HL-60/S4 (cell line): ENCODE data around the gene BPI.
"Not testable (repeated sequence)": the region's sequence is repeated elsewhere in the genome, so short reads cannot be mapped to it uniquely, and the experiment has no call there.

Source experiments
- in situ Hi-C: fragments of 300-500 bp; cut with MboI; formaldehyde crosslinking; loops from 2 replicates; pipeline ENCODE4 v1.14.3; 2022; ENCODE audit warnings: low sequenced_read_pairs

BPI gene

GRCh38 chr20:38277285-38277684 lies 26.7 kb upstream of the BPI start:
- in situ Hi-C loops, result no loop called here

DNA sequence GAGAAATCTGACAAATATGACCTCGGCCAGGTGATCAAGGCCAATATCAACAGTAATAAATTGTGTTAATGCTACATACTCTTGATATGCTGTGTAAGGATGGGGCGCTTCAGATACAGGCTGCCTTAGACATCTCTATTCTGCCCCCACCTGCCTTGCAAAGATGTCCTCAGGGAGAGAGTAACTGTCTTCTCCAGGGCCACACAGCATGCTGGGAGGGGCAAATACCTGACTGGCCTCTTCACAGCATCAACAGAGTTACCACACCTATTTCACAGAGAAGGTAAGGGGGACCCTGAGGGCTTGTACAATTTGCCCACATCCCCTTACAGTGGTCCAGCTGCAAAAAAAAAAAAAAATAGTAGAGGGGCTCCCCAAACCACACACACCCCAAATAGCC lies 26.3 kb upstream of the BPI start:
- in situ Hi-C loops, result no loop called here

- in situ Hi-C loops, result no loop called here
Observed at GRCh38 chr20:38278131-38278530, 25.8 kb upstream of the BPI start.

DNA sequence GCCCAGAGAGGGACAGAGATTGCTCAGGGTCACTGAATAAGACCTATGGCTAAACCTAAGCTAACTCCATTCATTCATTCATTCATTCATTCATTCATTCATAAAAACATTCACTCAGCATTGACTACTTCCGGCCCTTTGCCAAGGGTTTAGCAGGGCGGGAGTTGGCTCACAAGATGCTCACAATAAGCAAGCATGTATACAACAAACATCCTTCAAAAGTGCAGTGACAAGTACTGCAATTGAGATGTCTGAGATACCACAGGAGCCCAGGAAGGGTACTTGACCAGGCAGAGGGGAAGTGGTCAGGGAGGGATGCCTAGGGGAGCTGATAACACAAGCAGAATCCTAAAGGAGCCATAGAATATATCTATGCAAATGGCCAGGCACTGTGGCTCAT lies 25.2 kb upstream of the BPI start:
- in situ Hi-C loops, result no loop called here

DNA sequence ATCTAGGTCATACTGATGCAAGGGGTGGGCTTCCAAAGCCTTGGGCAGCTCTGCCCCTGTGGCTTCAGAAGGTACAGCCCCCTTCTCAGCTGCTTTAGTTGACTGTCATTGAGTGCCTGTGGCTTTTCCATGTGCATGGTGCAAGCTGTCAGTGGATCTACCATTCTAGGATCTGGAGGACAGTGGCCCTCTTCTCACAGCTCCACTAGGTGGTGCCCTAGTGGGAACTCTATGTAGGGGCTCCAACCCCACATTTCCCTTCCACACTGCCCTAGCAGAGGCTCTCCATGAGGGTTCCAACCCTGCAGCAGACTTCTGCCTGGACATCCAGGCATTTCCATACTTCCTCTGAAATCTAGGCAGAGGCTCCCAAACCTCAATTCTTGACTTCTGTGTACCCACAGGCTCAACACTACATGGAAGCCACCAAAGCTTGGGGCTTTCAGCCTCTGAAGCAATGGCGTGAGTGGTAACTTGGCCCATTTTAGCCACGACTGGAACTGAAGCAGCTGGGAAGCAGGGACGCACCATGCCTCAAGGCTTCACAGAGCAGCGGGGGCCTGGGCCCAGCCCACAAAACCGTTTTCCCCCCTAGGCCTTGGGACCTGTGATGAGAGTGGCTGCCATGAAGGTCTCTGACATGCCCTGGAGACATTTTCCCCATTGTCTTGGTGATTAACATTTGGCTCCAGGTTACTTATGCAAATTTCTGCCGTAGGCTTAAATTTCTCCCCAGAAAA lies 22.6 kb upstream of the BPI start:
- in situ Hi-C loops, result not testable (repeated sequence)

- in situ Hi-C loops, result no loop called here
Observed at GRCh38 chr20:38283236-38283635, 20.7 kb upstream of the BPI start.

- in situ Hi-C loops, result not testable (repeated sequence)
Observed at GRCh38 chr20:38284066-38284650, 19.8 kb upstream of the BPI start.

- in situ Hi-C loops, result no loop called here
Observed at GRCh38 chr20:38284893-38285444, 19.0 kb upstream of the BPI start.

- in situ Hi-C loops, result no loop called here
Observed at GRCh38 chr20:38286586-38287531, 17.1 kb upstream of the BPI start.

- in situ Hi-C loops, result no loop called here
Observed at GRCh38 chr20:38290829-38291814, 12.8 kb upstream of the BPI start.

- in situ Hi-C loops, result no loop called here
Observed at GRCh38 chr20:38291966-38292365, 12.0 kb upstream of the BPI start.

- in situ Hi-C loops, result no loop called here
Observed at GRCh38 chr20:38293491-38294065, 10.4 kb upstream of the BPI start.

DNA sequence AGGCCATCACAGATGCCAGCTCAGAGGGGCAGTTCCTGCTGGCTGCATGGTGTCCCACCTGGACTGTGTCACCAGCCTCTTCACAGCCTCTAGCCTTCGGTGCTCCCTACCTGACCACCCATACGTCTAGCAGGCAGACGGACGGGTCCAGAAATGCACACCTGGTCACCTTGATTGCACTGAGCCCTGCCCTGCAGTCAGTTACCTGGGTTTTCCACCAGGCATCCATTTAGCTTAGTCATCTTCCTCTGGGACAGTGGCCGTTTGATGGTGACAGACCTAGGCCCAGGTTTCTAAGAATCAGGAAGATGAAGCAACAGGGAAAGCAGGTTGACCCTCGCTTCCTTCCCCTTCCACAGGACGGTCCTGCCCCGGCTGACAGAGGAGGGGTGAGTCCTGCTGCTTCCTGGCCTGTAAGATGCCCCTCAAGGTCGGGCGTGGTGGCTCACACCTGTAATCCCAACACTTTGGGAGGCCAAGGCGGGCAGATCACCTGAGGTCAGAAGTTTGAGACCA lies 9.8 kb upstream of the BPI start:
- in situ Hi-C loops, result no loop called here

DNA sequence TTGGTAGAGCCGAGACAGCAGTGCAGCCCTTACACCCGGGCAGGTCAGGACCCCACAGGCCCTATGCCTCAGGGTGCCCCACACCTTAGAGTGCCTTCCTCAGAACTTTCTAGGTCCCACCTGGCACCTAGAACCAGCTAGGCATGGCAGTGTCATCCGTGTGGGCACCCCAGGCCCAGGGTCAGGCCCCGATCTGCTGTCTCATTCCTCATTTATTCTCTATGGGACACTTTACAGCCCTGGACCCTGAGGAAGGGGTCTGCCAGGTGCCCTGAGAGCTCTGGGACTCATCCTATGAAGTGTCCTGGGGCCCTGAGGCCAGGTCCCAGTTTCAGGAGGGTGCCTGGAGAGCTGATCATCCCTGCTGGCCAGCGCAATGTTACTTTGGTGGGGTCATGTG lies 8.1 kb upstream of the BPI start:
- in situ Hi-C loops, result no loop called here

DNA sequence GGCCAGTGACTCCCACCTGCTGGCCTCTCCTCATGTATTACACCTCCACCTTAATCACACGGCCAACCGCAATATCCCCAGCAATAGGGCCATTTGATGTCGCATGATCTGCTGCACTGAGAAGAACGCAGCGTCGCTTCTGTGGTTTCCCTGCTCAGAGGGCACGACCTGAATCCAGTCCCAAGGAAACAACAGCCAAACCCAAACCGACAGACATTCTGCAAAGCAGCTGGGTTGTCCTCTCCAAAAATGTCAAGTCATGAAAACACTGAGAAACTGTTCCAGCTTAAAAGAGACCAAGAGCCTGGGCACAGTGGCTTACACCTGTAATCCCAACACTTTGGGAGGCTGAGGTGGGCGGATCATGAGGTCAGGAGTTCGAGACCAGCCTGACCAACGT lies 7.5 kb upstream of the BPI start:
- in situ Hi-C loops, result no loop called here

- in situ Hi-C loops, result no loop called here
Observed at GRCh38 chr20:38297916-38298674, 5.9 kb upstream of the BPI start.

DNA sequence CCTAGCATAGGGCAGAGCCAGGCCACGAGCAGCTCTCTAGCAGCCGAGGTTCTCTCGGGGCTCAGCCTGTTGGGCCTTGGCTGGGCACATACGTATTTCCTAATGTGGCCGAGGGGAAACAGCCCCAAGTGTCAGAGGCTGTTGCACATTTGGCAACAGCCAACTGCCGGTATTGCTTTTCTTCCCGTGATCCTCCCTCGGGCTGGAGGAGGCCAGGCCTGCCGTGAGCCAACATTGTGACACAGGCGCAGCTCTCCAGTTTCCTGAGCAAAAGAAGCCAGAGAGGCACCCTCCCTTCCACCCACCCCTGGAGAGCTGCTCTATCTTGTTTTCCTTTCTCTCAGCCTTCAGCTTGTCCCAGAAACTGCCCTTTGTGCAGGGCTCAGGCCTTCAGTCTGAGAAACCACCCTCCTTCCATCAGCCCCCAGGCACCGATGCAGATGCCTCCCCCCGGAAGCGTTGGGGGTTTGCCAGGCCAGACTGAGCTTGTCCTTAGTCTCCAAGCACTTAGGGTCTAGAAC lies 5.1 kb upstream of the BPI start:
- in situ Hi-C loops, result no loop called here

- in situ Hi-C loops, result loop anchor here (25.0 kb wide), 1 partner anchor 238 kb away; no protein-coding TSS in a partner anchor
Observed at GRCh38 chr20:38299963-38300362, 4.0 kb upstream of the BPI start.

- in situ Hi-C loops, result loop anchor here (25.0 kb wide), 1 partner anchor 238 kb away; no protein-coding TSS in a partner anchor
Observed at GRCh38 chr20:38300438-38300837, 3.5 kb upstream of the BPI start.
